Naive thymus-derived CD8-positive, alpha-beta T cell (primary cell): Measurements from ENCODE around the gene SCRN2. TPM values are rescaled to one million over a fixed set of nuclear protein-coding genes. Genes with fewer than 3 reads are reported as not detected.
A peak's percentile ranks its signal among the peaks of the same experiment; 100 is the strongest.

Experiments
- ATAC-seq, 2 donors: fragments of 150-1000 bp; cut with Tn5 transposase in 1 of 2; sonication (Bioruptor Pico), chemical (Tn5 transposase) in 1 of 2; 1 replicate in 1 of 2; 2 replicates in 1 of 2; pipeline ENCODE4 v1.10.0; 2021; ENCODE audit warnings: mild to moderate bottlenecking in 2 of 2, moderate library complexity in 2 of 2
- POLR2A ChIA-PET: fragments of 350-600 bp; sonication (Branson Sonifier 250); formaldehyde crosslinking; loops from one replicate; lab custom pipeline; 2021; ENCODE audit warnings: antibody characterized with exemption; lab: Charles Lee
- DNase-seq, 10 donors: peaks; one replicate each; pipeline versions ENCODE4 v3.0.0 to v3.0.0-alpha.2; 2020 to 2022
- H3K27ac Mint-ChIP-seq, 10 donors: one replicate each; pipeline ENCODE4 v1.8.0; 2020 to 2022; ENCODE audit warnings: mild to moderate bottlenecking in 10 of 10, mixed read lengths in 10 of 10, moderate library complexity in 4 of 10, inconsistent platforms in 1 of 10
- H3K27me3 Mint-ChIP-seq, 5 donors: one replicate each; pipeline ENCODE4 v1.8.0; 2021 to 2022; ENCODE audit warnings: mixed read lengths in 5 of 5
- H3K36me3 Mint-ChIP-seq, 3 donors: one replicate each; pipeline ENCODE4 v1.8.0; 2020 to 2022; ENCODE audit warnings: mixed read lengths in 3 of 3, mild to moderate bottlenecking in 2 of 3, inconsistent platforms in 1 of 3
- H3K4me1 Mint-ChIP-seq, 4 donors: one replicate each; pipeline ENCODE4 v1.8.0; 2021 to 2022; ENCODE audit warnings: mixed read lengths in 4 of 4
- H3K4me3 Mint-ChIP-seq, 10 donors: one replicate each; pipeline ENCODE4 v1.8.0; 2020 to 2022; ENCODE audit warnings: mild to moderate bottlenecking in 10 of 10, mixed read lengths in 10 of 10, moderate library complexity in 6 of 10, inconsistent platforms in 1 of 10
- H3K9me3 Mint-ChIP-seq, 9 donors: one replicate each; pipeline ENCODE4 v1.8.0; 2020 to 2022; ENCODE audit warnings: mixed read lengths in 9 of 9, mild to moderate bottlenecking in 3 of 9, inconsistent platforms in 1 of 9, moderate library complexity in 1 of 9
- polyA plus RNA-seq, 3 donors: library from polyadenylated mRNA; unstranded; fragments of 300-500 nt; fragmentation: Illumina TruSeq; gene quantifications; one replicate each; pipeline ENCODE4 v1.2.3, GENCODE V29; 2021
- total RNA-seq, 8 experiments: library from RNA in 2 of 8; stranded (reverse) in 2 of 8; gene quantifications; one replicate each; pipeline ENCODE4 v1.2.3 and lab custom pipeline; 2021 to 2026

Gene SCRN2
- total and polyA plus RNA-seq, 5 experiments from 2014 or later, result 19.3 to 46.0 (median 37.9) TPM

- H3K36me3 Mint-ChIP-seq, result peaks cover 0 to 53% (median 15%) of the 10 kb centered on the region in 3 donors
- peak overlapping the region in 1 of 10 donors; percentile 36 for H3K27ac Mint-ChIP-seq
- peaks cover 9 to 33% (median 30%) of the 10 kb centered on the region in 4 donors for H3K4me1 Mint-ChIP-seq
- ATAC-seq, result no peak
- H3K27me3 Mint-ChIP-seq, result no peaks in the 10 kb centered on the region
- no peaks in the 10 kb centered on the region for H3K9me3 Mint-ChIP-seq
- DNase-seq, result no peak
- POLR2A ChIA-PET, result no interaction called here
- H3K4me3 Mint-ChIP-seq, result no peak overlapping the region
Measured at GRCh38 chr17:47823519-47823918, 17.6 kb downstream of the SCRN2 start.

DNA sequence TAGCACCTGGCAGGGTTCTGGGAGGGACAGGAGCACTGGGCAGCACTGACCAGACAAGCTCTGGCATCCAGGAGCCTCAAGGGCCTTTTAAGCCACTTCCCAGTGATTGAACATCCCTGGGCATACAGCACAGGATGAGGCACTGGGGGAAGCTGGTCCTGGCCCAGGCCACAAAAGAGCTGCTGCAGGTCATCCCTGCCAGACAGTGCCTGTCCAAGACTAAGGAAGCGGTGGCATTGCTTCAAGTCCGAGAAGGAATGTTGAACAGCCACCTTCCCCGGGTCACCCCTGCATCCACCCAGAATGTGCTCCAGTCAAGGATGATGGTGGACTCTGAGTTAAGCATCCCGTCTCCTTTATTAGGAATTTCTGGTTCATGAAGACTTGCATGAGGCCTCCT, 18.3 kb downstream of the SCRN2 start:
- Mint-ChIP-seq H3K4me1 (peaks cover 10 to 30% (median 26%) of the 10 kb centered on the region in 4 donors), H3K27me3 (no peaks in the 10 kb centered on the region), H3K27ac (peak overlapping the region in 4 of 10 donors; percentile 27 to 96 (median 83)), H3K36me3 (peaks cover 0 to 50% (median 16%) of the 10 kb centered on the region in 3 donors), H3K4me3 (peak overlapping the region in 4 of 10 donors; percentile 19 to 42 (median 31)), H3K9me3 (no peaks in the 10 kb centered on the region)
- ATAC-seq (no peak), DNase-seq (no peak)
- POLR2A ChIA-PET, result interaction anchor here (1.2 to 2.6 kb wide), 3 partner anchors 8 to 18 kb away, joined by 3 to 30 read pairs (median 10); partner anchors contain the start of genes LRRC46, MRPL10 and SCRN2

- DNase-seq, result peak; percentile 50 to 84 (median 66)
- peaks cover 12 to 30% (median 26%) of the 10 kb centered on the region in 4 donors for H3K4me1 Mint-ChIP-seq
- POLR2A ChIA-PET, result interaction anchor here (0.6 to 2.6 kb wide), 7 partner anchors 7 to 149 kb away, joined by 3 to 30 read pairs (median 4); partner anchors contain the start of genes LRRC46, MRPL10, SCRN2 and SP2
- no peaks in the 10 kb centered on the region for H3K27me3 Mint-ChIP-seq
- H3K36me3 Mint-ChIP-seq, result peaks cover 0 to 50% (median 19%) of the 10 kb centered on the region in 3 donors
- H3K4me3 Mint-ChIP-seq, result peak within 1 kb of the TSS; percentile 92 to 99 (median 98)
- no peaks in the 10 kb centered on the region for H3K9me3 Mint-ChIP-seq
- peak; percentile 98 to 99 for ATAC-seq
- peak within 1 kb of the TSS; percentile 88 to 96 (median 94) for H3K27ac Mint-ChIP-seq
Measured at GRCh38 chr17:47821424-47822391, 19.4 kb downstream of the SCRN2 start, which contains the start of gene OSBPL7. TSS of gene OSBPL7 (minus strand) at chr17:47821794. CDS start at chr17:47820278, 1,516 bp downstream.

DNA sequence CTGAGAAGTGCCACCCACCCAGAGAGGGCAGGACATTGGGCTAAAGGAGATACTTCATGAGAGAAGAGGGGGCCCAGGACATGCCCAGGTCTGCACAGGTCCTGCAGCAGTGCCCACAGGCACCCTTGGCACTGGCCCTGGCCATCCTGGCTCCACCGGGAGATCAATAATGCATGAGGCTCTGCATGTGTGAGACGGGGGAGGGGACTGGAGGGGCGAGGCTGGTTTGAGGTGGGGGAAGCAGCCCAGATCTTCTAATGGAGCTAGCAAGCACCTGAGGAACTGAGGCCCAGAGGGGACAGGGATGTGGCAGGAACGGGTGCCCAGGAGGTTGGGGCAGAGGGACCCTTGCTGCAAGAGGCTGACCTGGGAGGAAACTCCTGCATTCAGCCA, 20.0 kb downstream of the SCRN2 start:
- Mint-ChIP-seq H3K36me3 (peaks cover 0 to 47% (median 14%) of the 10 kb centered on the region in 3 donors), H3K9me3 (no peaks in the 10 kb centered on the region), H3K27ac (peak overlapping the region; percentile 74 to 96 (median 94)), H3K4me1 (peaks cover 12 to 30% (median 26%) of the 10 kb centered on the region in 4 donors), H3K4me3 (peak overlapping the region; percentile 92 to 99 (median 98)), H3K27me3 (no peaks in the 10 kb centered on the region)
- POLR2A ChIA-PET, result interaction anchor here (0.6 to 2.6 kb wide), 6 partner anchors 8 to 149 kb away, joined by 3 to 30 read pairs (median 6); partner anchors contain the start of genes LRRC46, MRPL10, SCRN2 and SP2
- DNase-seq (no peak), ATAC-seq (no peak)

DNA sequence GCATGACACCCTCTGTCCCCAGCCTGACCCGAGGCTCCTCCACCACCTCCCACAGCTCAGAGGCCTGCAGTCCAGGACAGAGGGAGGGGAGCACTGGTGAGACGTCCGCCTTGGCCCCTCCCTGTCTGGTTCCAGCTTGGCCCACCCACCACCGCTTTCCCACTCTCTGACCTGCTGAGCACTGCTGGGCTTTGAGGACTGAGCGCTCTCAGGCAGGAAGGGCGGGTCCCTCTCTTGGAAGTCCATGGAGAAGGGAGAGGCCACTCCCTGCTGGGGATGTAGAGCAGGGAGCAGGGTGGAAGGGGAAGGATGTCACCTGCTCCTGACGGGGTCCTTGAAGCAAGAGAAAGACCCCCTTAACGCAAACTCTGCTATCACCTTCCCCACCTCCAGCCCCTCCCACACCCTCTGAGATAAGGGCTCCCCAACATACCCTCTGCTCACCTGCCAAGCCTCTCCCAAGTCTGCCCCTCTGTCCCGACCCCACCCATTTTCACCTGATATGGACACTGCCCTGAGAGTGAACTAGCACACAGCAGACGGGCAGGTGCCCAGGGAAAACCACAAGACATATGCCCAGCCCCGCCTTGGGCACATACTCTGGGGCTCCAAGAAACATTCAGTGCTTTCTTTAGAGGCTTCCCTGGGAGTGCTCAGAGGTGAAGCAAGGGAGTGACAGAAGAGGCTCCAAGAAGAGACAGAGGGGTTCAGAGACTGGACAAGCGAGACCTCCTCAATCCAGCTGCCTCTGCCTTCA, 20.9 kb downstream of the SCRN2 start:
- DNase-seq (no peak), ATAC-seq (no peak)
- Mint-ChIP-seq H3K36me3 (peaks cover 0 to 47% (median 12%) of the 10 kb centered on the region in 3 donors), H3K27me3 (no peaks in the 10 kb centered on the region), H3K4me3 (peak overlapping the region; percentile 92 to 99 (median 98)), H3K9me3 (no peaks in the 10 kb centered on the region), H3K4me1 (peaks cover 12 to 30% (median 26%) of the 10 kb centered on the region in 4 donors), H3K27ac (peak overlapping the region in 9 of 10 donors; percentile 74 to 96 (median 94))
- POLR2A ChIA-PET, result interaction anchor here (2.6 kb wide), 1 partner anchor 11 kb away, joined by 30 read pairs; the partner anchor contains the start of genes LRRC46 and MRPL10

GRCh38 chr17:47819475-47819874, 21.6 kb downstream of the SCRN2 start:
- Mint-ChIP-seq H3K4me3 (peak overlapping the region in 3 of 10 donors; percentile 22 to 41 (median 24)), H3K27me3 (no peaks in the 10 kb centered on the region), H3K27ac (peak overlapping the region in 1 of 10 donors; percentile 43), H3K36me3 (peaks cover 0 to 46% (median 14%) of the 10 kb centered on the region in 3 donors), H3K4me1 (peaks cover 12 to 30% (median 26%) of the 10 kb centered on the region in 4 donors), H3K9me3 (no peaks in the 10 kb centered on the region)
- ATAC-seq, result no peak
- DNase-seq, result no peak
- POLR2A ChIA-PET, result no interaction called here

DNA sequence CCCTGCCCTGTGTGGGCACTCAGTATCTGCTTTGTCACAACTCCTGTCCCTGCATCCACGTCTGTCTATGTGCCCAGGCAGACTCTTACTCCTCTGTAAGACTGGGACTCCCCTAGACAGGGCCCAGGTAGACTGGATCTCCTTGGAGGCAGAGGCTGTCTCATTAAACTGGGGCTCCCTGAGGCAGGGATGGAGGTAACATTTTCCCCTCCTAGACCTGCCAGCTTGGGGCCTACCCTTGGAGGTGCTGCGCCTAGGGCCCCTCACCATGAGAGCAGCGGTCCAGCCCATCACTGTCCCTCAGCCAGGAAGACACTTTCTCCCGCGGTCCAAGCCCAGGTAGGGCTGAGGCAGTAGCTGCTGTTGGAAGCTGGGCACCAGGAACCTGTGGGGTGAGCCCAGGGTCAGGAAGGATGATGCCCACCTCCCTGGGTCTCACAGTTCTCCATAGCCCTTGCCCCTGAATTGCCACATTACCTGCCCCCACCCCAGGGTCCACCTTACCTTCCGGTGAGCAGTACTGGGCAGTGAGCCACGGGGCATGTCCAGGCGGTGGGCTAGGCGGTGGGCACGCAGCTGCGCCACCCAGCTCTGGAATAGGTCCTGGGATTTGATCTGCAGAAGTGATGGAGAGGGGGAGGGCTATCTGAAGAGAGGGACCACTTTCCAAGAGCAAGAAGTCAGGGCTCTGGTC, 22.9 kb downstream of the SCRN2 start:
- DNase-seq, result peak in 1 of 10 donors; percentile 49
- Mint-ChIP-seq H3K4me1 (peaks cover 12 to 30% (median 26%) of the 10 kb centered on the region in 4 donors), H3K36me3 (peaks cover 0 to 38% (median 7%) of the 10 kb centered on the region in 3 donors), H3K27ac (peak overlapping the region in 2 of 10 donors; percentile 7 to 70), H3K4me3 (peak overlapping the region in 1 of 10 donors; percentile 6), H3K9me3 (no peaks in the 10 kb centered on the region), H3K27me3 (no peaks in the 10 kb centered on the region)
- POLR2A ChIA-PET, result interaction anchor here (1.0 kb wide), 1 partner anchor 77 kb away, joined by 3 read pairs; no protein-coding TSS in a partner anchor
- no peak for ATAC-seq

DNA sequence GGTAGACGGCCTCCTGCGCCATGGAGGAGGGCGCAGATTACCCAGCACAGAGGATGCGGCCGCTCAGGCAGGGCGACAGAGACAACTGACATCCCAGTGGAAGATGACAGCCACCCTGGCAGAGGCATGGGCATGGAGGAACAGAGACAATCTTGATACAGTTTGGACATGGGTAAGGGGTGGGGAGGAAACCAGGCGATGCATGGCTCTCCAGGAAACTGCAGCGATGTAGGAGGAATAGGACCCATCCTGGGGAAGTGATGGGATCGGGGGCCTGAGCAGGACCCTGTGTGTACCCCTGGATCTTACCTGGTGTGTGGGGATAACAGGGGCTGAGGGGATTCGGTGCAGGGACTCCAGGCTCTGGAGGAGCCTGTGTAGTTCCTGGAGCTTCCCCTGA, 24.1 kb downstream of the SCRN2 start:
- H3K4me1 Mint-ChIP-seq, result peaks cover 17 to 26% (median 22%) of the 10 kb centered on the region in 4 donors
- peak overlapping the region in 1 of 10 donors; percentile 59 for H3K27ac Mint-ChIP-seq
- no peak overlapping the region for H3K4me3 Mint-ChIP-seq
- H3K36me3 Mint-ChIP-seq, result peaks cover 0 to 50% (median 7%) of the 10 kb centered on the region in 3 donors
- peak in 1 of 10 donors; percentile 34 for DNase-seq
- POLR2A ChIA-PET, result no interaction called here
- H3K9me3 Mint-ChIP-seq, result no peaks in the 10 kb centered on the region
- no peaks in the 10 kb centered on the region for H3K27me3 Mint-ChIP-seq
- ATAC-seq, result no peak

DNA sequence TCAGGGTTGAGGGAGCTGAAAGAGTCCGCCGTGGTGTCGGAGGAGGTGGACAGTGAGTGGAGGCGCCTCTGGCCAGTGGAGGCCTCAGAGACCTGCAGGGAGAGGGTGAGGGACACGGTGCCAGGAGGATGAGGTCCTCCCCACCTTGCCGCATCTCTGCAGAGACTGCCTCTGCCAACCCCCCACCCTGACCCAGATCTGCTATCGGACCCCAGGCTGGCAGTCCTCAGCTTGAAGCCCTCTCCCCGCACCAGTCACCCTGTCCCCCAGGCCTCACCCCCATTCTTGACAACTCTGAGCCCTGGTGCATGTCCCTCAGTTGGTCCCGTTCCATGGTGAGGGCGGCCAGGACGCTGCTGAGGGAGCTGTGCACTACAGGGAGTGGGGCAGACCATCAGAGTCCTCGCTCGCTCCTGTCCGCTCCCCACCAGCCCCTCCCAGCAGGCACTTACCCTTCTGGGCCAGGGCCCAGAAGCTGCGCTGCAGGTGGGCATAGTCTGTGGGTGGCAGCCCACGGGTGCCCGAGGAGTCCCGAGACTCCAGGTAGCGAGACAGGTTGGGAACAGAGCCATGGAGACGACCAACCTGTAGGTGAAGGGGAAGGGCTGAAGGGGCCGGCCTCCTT, 24.9 kb downstream of the SCRN2 start:
- H3K27me3 Mint-ChIP-seq, result no peaks in the 10 kb centered on the region
- H3K9me3 Mint-ChIP-seq, result no peaks in the 10 kb centered on the region
- H3K4me1 Mint-ChIP-seq, result peaks cover 13 to 19% (median 17%) of the 10 kb centered on the region in 4 donors
- no peak for ATAC-seq
- POLR2A ChIA-PET, result no interaction called here
- DNase-seq, result peak in 1 of 10 donors; percentile 46
- H3K4me3 Mint-ChIP-seq, result no peak overlapping the region
- no peak overlapping the region for H3K27ac Mint-ChIP-seq
- peaks cover 0 to 57% (median 13%) of the 10 kb centered on the region in 3 donors for H3K36me3 Mint-ChIP-seq

GRCh38 chr17:47815106-47815918, 25.8 kb downstream of the SCRN2 start:
- ATAC-seq (no peak), DNase-seq (peak in 1 of 10 donors; percentile 35)
- H3K27ac Mint-ChIP-seq, result peak overlapping the region in 1 of 10 donors; percentile 3
- peaks cover 0 to 66% (median 14%) of the 10 kb centered on the region in 3 donors for H3K36me3 Mint-ChIP-seq
- H3K9me3 Mint-ChIP-seq, result no peaks in the 10 kb centered on the region
- POLR2A ChIA-PET, result no interaction called here
- no peak overlapping the region for H3K4me3 Mint-ChIP-seq
- H3K4me1 Mint-ChIP-seq, result peaks cover 7 to 10% (median 9%) of the 10 kb centered on the region in 4 donors
- no peaks in the 10 kb centered on the region for H3K27me3 Mint-ChIP-seq
